H1 (cell line): ENCODE measurements around the gene PVALB. TPM values are rescaled to one million over a fixed set of nuclear protein-coding genes. Genes with fewer than 3 reads are reported as not detected.

Experiments
- CTCF ChIA-PET: fragments of 300-600 bp; sonication (Branson Sonifier 250); formaldehyde crosslinking; loops from one replicate; lab custom pipeline; 2021; ENCODE audit not compliant: partially characterized antibody; lab: Charles Lee
- POLR2A ChIA-PET: fragments of 300-600 bp; sonication (Branson Sonifier 250); formaldehyde crosslinking; loops from one replicate; lab custom pipeline; 2021; ENCODE audit warnings: inconsistent platforms; ENCODE audit not compliant: partially characterized antibody; lab: Charles Lee
- DNase-seq, 2 experiments: peaks; one replicate each; pipeline versions ENCODE4 v3.0.0 to v3.0.0-alpha.2; 2010 to 2022; ENCODE audit warnings: low spot score in 2 of 2, low read depth in 1 of 2, mixed read lengths in 1 of 2
- FAIRE-seq: peaks from 2 replicates; lab custom pipeline; 2011; peaks lifted over from hg19 to GRCh38; lab: Jason Lieb, UNC
- H2AFZ ChIP-seq: 2 replicates; pipeline ENCODE4 v1.8.1; 2012; ENCODE audit warnings: low read length, inconsistent platforms
- H2AK5ac ChIP-seq: 2 replicates; pipeline ENCODE4 v1.6.1; 2013; ENCODE audit warnings: low read depth, low read length
- H2BK120ac ChIP-seq: replicated peaks from 2 replicates; pipeline ENCODE3; 2013; ENCODE audit warnings: low read depth, low read length, inconsistent platforms
- H2BK12ac ChIP-seq: 2 replicates; pipeline ENCODE4 v1.6.1; 2013; ENCODE audit warnings: low read depth, low read length
- H2BK15ac ChIP-seq: 2 replicates; pipeline ENCODE4 v1.6.1; 2013; ENCODE audit warnings: low read length
- H2BK20ac ChIP-seq: 2 replicates; pipeline ENCODE4 v1.6.1; 2013; ENCODE audit warnings: low read length
- H2BK5ac ChIP-seq: 2 replicates; pipeline ENCODE4 v1.6.1; 2013; ENCODE audit warnings: low read depth, low read length
- H3K14ac ChIP-seq: 2 replicates; pipeline ENCODE4 v1.6.1; 2013; ENCODE audit warnings: inconsistent platforms; ENCODE audit not compliant: insufficient read length
- H3K18ac ChIP-seq: 2 replicates; pipeline ENCODE4 v1.6.1; 2013; ENCODE audit warnings: low read length; ENCODE audit errors: extremely low read depth
- H3K23ac ChIP-seq: 2 replicates; pipeline ENCODE4 v1.6.1; 2013; ENCODE audit warnings: inconsistent platforms; ENCODE audit not compliant: insufficient read length
- H3K23me2 ChIP-seq: 2 replicates; pipeline ENCODE4 v1.6.1; 2013; ENCODE audit warnings: low read depth, low read length
- H3K27ac ChIP-seq: 2 replicates; pipeline ENCODE4 v1.6.1; 2011; ENCODE audit warnings: low read depth, low read length, inconsistent platforms
- H3K27me3 ChIP-seq, 4 experiments: replicated peaks in 1 of 4; 1 replicate in 1 of 4; 2 replicates in 3 of 4; pipeline versions ENCODE4 v1.6.1 to v1.8.1; 2011 to 2013; ENCODE audit warnings: low read length in 3 of 4, mild to moderate bottlenecking in 3 of 4, inconsistent platforms in 2 of 4, mixed read lengths in 2 of 4, moderate library complexity in 1 of 4; ENCODE audit not compliant: control insufficient read depth in 3 of 4, insufficient read depth in 3 of 4; ENCODE audit errors: extremely low read depth in 1 of 4
- H3K36me3 ChIP-seq, 4 experiments: 2 replicates each; pipeline versions ENCODE4 v1.6.1 to v1.8.1; 2011 to 2013; ENCODE audit warnings: mild to moderate bottlenecking in 4 of 4, low read length in 3 of 4, moderate library complexity in 2 of 4, control low read depth in 1 of 4, inconsistent platforms in 1 of 4; ENCODE audit not compliant: insufficient read depth in 4 of 4, control insufficient read depth in 2 of 4
- H3K4ac ChIP-seq: replicated peaks from 2 replicates; pipeline ENCODE3; 2013; ENCODE audit warnings: low read length, low read depth, mixed read lengths, inconsistent platforms; ENCODE audit not compliant: insufficient read length
- H3K4me1 ChIP-seq, 4 experiments: replicated peaks in 1 of 4; 1 replicate in 1 of 4; 2 replicates in 3 of 4; pipeline versions ENCODE4 v1.6.1 to v1.8.1; 2011 to 2013; ENCODE audit warnings: low read length in 3 of 4, inconsistent platforms in 2 of 4, mixed read lengths in 1 of 4; ENCODE audit not compliant: insufficient read depth in 4 of 4, control insufficient read depth in 3 of 4
- H3K4me2 ChIP-seq, 2 experiments: 2 replicates each; pipeline versions ENCODE4 v1.6.1 to v1.8.1; 2011 to 2013; ENCODE audit warnings: low read depth in 2 of 2, low read length in 2 of 2, control low read depth in 1 of 2, inconsistent platforms in 1 of 2, mild to moderate bottlenecking in 1 of 2; ENCODE audit not compliant: insufficient read depth in 1 of 2
- H3K4me3 ChIP-seq, 4 experiments: fragments of 200-600, 300-600 bp in 1 of 4; sonication (generic), shearing (Covaris generic), sonication (Bioruptor Twin) in 1 of 4; 2 replicates each; pipeline versions ENCODE4 v1.5.1 to v1.8.1; 2011 to 2016; ENCODE audit warnings: low read length in 4 of 4, low read depth in 3 of 4, control low read depth in 2 of 4, inconsistent platforms in 2 of 4, mild to moderate bottlenecking in 2 of 4, mixed read lengths in 1 of 4, moderate library complexity in 1 of 4; ENCODE audit not compliant: insufficient read depth in 2 of 4; ENCODE audit errors: extremely low read depth in 1 of 4
- H3K56ac ChIP-seq: replicated peaks from 2 replicates; pipeline ENCODE3; 2013; ENCODE audit warnings: low read depth, mild to moderate bottlenecking, mixed read lengths, low read length, inconsistent platforms; ENCODE audit not compliant: insufficient read length
- H3K79me1 ChIP-seq: 2 replicates; pipeline ENCODE4 v1.6.1; 2013; ENCODE audit warnings: low read depth, low read length, control low read depth
- H3K79me2 ChIP-seq, 2 experiments: 2 replicates each; pipeline versions ENCODE4 v1.6.1 to v1.8.1; 2012 to 2013; ENCODE audit warnings: low read length in 2 of 2, mild to moderate bottlenecking in 2 of 2, inconsistent platforms in 1 of 2; ENCODE audit not compliant: insufficient read depth in 2 of 2, control insufficient read depth in 1 of 2
- H3K9ac ChIP-seq, 4 experiments: replicated peaks in 1 of 4; 1 replicate in 1 of 4; 2 replicates in 3 of 4; pipeline versions ENCODE4 v1.6.1 to v1.8.1; 2011 to 2013; ENCODE audit warnings: low read depth in 3 of 4, low read length in 3 of 4, control low read depth in 2 of 4, mild to moderate bottlenecking in 2 of 4, moderate library complexity in 2 of 4, inconsistent platforms in 1 of 4; ENCODE audit errors: extremely low read depth in 1 of 4
- H3K9me3 ChIP-seq, 2 experiments: 2 replicates each; pipeline versions ENCODE4 v1.6.1 to v1.8.1; 2012 to 2013; ENCODE audit warnings: mild to moderate bottlenecking in 2 of 2, moderate library complexity in 2 of 2, control low read depth in 1 of 2, inconsistent platforms in 1 of 2, low read depth in 1 of 2, low read length in 1 of 2, mixed read lengths in 1 of 2; ENCODE audit not compliant: insufficient read depth in 2 of 2
- H4K20me1 ChIP-seq, 2 experiments: replicated peaks in 1 of 2; 2 replicates each; pipeline versions ENCODE3 to v1.8.1; 2011 to 2013; ENCODE audit warnings: inconsistent platforms in 2 of 2, low read length in 2 of 2, mild to moderate bottlenecking in 1 of 2; ENCODE audit not compliant: insufficient read depth in 2 of 2, control insufficient read depth in 1 of 2
- H4K5ac ChIP-seq: 2 replicates; pipeline ENCODE4 v1.6.1; 2013; ENCODE audit warnings: low read length, low read depth, mixed read lengths, inconsistent platforms; ENCODE audit not compliant: insufficient read length
- H4K8ac ChIP-seq: 2 replicates; pipeline ENCODE4 v1.8.0; 2013; ENCODE audit warnings: mild to moderate bottlenecking, moderate library complexity, low read length, inconsistent platforms; ENCODE audit not compliant: insufficient read depth; ENCODE audit errors: extremely low read depth
- H4K91ac ChIP-seq: replicated peaks from 2 replicates; pipeline ENCODE3; 2013; ENCODE audit warnings: low read length, mixed read lengths, inconsistent platforms; ENCODE audit not compliant: insufficient read length
- BCL11A ChIP-seq, 2 experiments: IDR thresholded peaks; one replicate each; pipeline ENCODE4 v1.6.1; 2011; ENCODE audit warnings: low read depth in 2 of 2, low read length in 2 of 2, mild to moderate bottlenecking in 2 of 2
- CBX5 ChIP-seq: fragments of 300-800, 300-1000 bp; sonication (generic); IDR thresholded peaks from 2 replicates; pipeline ENCODE4 v1.7.1; 2016; ENCODE audit warnings: antibody characterized with exemption, low read length, low read depth
- CBX8 ChIP-seq: fragments of 300-800, 300-1000 bp; sonication (generic); IDR thresholded peaks from 2 replicates; pipeline ENCODE4 v1.7.1; 2016; ENCODE audit warnings: low read depth, low read length, borderline replicate concordance
- HDAC6 ChIP-seq: IDR thresholded peaks from one replicate; pipeline ENCODE4 v1.7.1; 2012; ENCODE audit warnings: low read depth, mild to moderate bottlenecking, inconsistent platforms, low read length, moderate library complexity
- KDM1A ChIP-seq: fragments of 200-600, 300-600 bp; sonication (generic); IDR thresholded peaks from 2 replicates; pipeline ENCODE4 v1.7.1; 2016; ENCODE audit warnings: mild to moderate bottlenecking, low read length, borderline replicate concordance
- POU5F1 ChIP-seq: IDR thresholded peaks from 2 replicates; pipeline ENCODE4 v1.6.1; 2011; ENCODE audit warnings: low read depth, mild to moderate bottlenecking, low read length, moderate library complexity
- RNF2 ChIP-seq: fragments of 200-900, 300-1000 bp; sonication (generic); IDR thresholded peaks from 2 replicates; pipeline ENCODE4 v1.7.1; 2016; ENCODE audit warnings: borderline replicate concordance, low read depth, mild to moderate bottlenecking, antibody characterized with exemption, low read length; ENCODE audit not compliant: poor library complexity, severe bottlenecking; ENCODE audit errors: missing control alignments
- SIRT6 ChIP-seq: IDR thresholded peaks from one replicate; pipeline ENCODE4 v1.7.1; 2012; ENCODE audit warnings: low read length, inconsistent platforms
- SIX5 ChIP-seq: IDR thresholded peaks from 2 replicates; pipeline ENCODE4 v1.6.1; 2011; ENCODE audit warnings: mild to moderate bottlenecking, low read depth, low read length
- SP1 ChIP-seq: IDR thresholded peaks from 2 replicates; pipeline ENCODE4 v1.6.1; 2011; ENCODE audit warnings: low read depth, low read length
- TAF7 ChIP-seq: optimal IDR thresholded peaks from 2 replicates; pipeline ENCODE3; 2011; ENCODE audit warnings: low read depth, mild to moderate bottlenecking, inconsistent platforms, low read length, moderate library complexity, borderline replicate concordance
- WGBS, 2 experiments: shearing (Covaris generic) in 1 of 2; methylation state at CpG; one replicate each; pipeline versions ENCODE4 v1.1.6 to v1.1.7; 2013 to 2015; ENCODE audit warnings: low lambda C conversion rate in 2 of 2, mixed read lengths in 2 of 2, inconsistent platforms in 1 of 2, low coverage in 1 of 2, missing lambda C conversion rate in 1 of 2; ENCODE audit not compliant: insufficient replicate concordance in 2 of 2, insufficient coverage in 1 of 2, insufficient read length in 1 of 2; ENCODE audit errors: extremely low coverage in 1 of 2, missing lambda C conversion rate in 1 of 2; 5-methylcytosine and 5-hydroxymethylcytosine counted together
- polyA plus RNA-seq, 7 experiments: library from polyadenylated mRNA; depleted of rRNA in 3 of 7; stranded (reverse) in 5 of 7; unstranded in 2 of 7; fragments of >200 nt in 5 of 7; fragments of 200-250 nt in 2 of 7; gene quantifications; 1 replicate in 5 of 7; 2 replicates in 1 of 7; 4 replicates in 1 of 7; pipeline versions ENCODE4 v1.2.1 to v1.2.3, GENCODE V29; 2011 to 2013; ENCODE audit warnings: missing spikeins in 2 of 7, mixed read lengths in 2 of 7
- total RNA-seq: library from RNA; stranded (reverse); fragmentation: NEBNext Ultra II Directional; extraction: Animal tissue kit (Norgen Biotek cat#: 25700); gene quantifications from 2 replicates; pipeline ENCODE4 v1.2.1, GENCODE V29; 2021
- TF ChIP-seq, protein P1 (sequence below), 3 experiments: IDR thresholded peaks; 1 replicate in 2 of 3; 2 replicates in 1 of 3; pipeline versions ENCODE4 v1.5.1 to v1.6.1; 2011; ENCODE audit warnings: low read length in 3 of 3, mild to moderate bottlenecking in 3 of 3, inconsistent platforms in 2 of 3, low read depth in 1 of 3, moderate library complexity in 1 of 3; ENCODE audit not compliant: insufficient read depth in 1 of 3; ENCODE audit errors: control extremely low read depth in 1 of 3

The PVALB gene
- total and polyA plus RNA-seq, 2 of the 8 experiments (the other 6 are each of a cell fraction or from before 2014, with no cell fraction given), result 1.7 to 5.4 TPM

GRCh38 chr22:36803358-36803757, 13.5 kb downstream of the PVALB start:
- Histone ChIP-seq H3K18ac (no peak overlapping the region), H3K79me1 (no peaks in the 10 kb centered on the region), H3K27ac (no peak overlapping the region), H2BK20ac (no peak overlapping the region), H3K4me3 (no peak overlapping the region), H4K8ac (no peak overlapping the region), H3K27me3 (no peaks in the 10 kb centered on the region), H3K14ac (no peak overlapping the region), H3K23me2 (peaks cover 6% of the 10 kb centered on the region; the same call in 1 of the 2 replicates), H3K9ac (no peak overlapping the region), H2BK5ac (no peak overlapping the region), H3K36me3 (no peaks in the 10 kb centered on the region), H2AK5ac (no peak overlapping the region), H3K4ac (no peak overlapping the region), H4K91ac (no peak overlapping the region), H3K79me2 (no peaks in the 10 kb centered on the region), H3K9me3 (no peaks in the 10 kb centered on the region), H4K5ac (no peak overlapping the region), H2BK15ac (no peak overlapping the region), H3K23ac (no peak overlapping the region), H3K56ac (no peak overlapping the region), H3K4me2 (no peak overlapping the region), H4K20me1 (no peaks in the 10 kb centered on the region), H2AFZ (no peak overlapping the region), H2BK120ac (no peak overlapping the region), H3K4me1 (peaks cover 0 to 5% (median 2%) of the 10 kb centered on the region in 4 experiments; a peak in 4 of 7 replicates), H2BK12ac (no peak overlapping the region)
- no CpG with 5 or more reads among the region's 1 CpG for WGBS, 2 experiments
- ChIA-PET CTCF (interaction anchor here (0.7 to 2.0 kb wide), 8 partner anchors 10 to 247 kb away, joined by 3 to 7 read pairs (median 3); no protein-coding TSS in a partner anchor), POLR2A (no interaction called here)
- FAIRE-seq (no peak), DNase-seq (no peak)
- TF ChIP-seq CBX5, result no peak
- TF ChIP-seq BCL11A (IDR thresholded peaks at IDR 0.05; ENCODE audit: low read depth in 2 of 2, low read length in 2 of 2), result no peak
- TF ChIP-seq CBX8, result no peak
- TF ChIP-seq POU5F1, result no peak
- TF ChIP-seq SP1, result no peak
- TF ChIP-seq, protein P1, sequence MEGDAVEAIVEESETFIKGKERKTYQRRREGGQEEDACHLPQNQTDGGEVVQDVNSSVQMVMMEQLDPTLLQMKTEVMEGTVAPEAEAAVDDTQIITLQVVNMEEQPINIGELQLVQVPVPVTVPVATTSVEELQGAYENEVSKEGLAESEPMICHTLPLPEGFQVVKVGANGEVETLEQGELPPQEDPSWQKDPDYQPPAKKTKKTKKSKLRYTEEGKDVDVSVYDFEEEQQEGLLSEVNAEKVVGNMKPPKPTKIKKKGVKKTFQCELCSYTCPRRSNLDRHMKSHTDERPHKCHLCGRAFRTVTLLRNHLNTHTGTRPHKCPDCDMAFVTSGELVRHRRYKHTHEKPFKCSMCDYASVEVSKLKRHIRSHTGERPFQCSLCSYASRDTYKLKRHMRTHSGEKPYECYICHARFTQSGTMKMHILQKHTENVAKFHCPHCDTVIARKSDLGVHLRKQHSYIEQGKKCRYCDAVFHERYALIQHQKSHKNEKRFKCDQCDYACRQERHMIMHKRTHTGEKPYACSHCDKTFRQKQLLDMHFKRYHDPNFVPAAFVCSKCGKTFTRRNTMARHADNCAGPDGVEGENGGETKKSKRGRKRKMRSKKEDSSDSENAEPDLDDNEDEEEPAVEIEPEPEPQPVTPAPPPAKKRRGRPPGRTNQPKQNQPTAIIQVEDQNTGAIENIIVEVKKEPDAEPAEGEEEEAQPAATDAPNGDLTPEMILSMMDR (IDR thresholded peaks at IDR 0.05; ENCODE audit: control extremely low read depth in 1 of 3, insufficient read depth in 1 of 3, low read depth in 1 of 3, low read length in 3 of 3), result no peak
- no peak for TF ChIP-seq SIX5
- no peak for TF ChIP-seq SIRT6
- no peak for TF ChIP-seq HDAC6
- TF ChIP-seq KDM1A, result no peak
- no peak for TF ChIP-seq TAF7
- no peak for TF ChIP-seq RNF2
